HuH-7.5 (cell line): Measurements from ENCODE around the gene SERPINB6.
"Not testable (repeated sequence)": the region's sequence is repeated elsewhere in the genome, so short reads cannot be mapped to it uniquely, and the experiment has no call there.

Experiments used
- DNase-seq: peaks from one replicate; pipeline ENCODE4 v3.0.0; 2011; ENCODE audit warnings: low spot score

The SERPINB6 gene

GRCh38 chr6:2958776-2959175 lies 12.6 kb downstream of the SERPINB6 start:
- DNase-seq, result no peak

DNA sequence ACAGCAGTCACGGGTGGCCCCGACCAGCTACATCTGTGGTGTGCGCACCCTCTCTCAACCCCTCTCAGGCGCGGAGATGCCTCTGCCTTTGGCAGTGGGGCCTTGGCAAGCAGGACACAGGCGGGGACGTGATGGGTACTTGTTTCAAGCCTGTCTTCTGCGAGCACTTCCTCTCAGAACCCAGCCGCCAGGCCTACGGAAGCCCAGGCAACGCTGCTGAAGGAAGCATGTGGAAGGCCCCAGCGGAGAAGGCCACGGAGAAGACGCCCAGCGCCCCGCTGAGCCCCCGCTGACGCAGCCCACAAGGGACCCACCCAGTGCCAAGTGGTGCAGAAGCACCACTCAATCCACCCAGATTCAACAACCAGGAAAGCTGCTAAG lies 13.0 kb downstream of the SERPINB6 start:
- no peak for DNase-seq

DNA sequence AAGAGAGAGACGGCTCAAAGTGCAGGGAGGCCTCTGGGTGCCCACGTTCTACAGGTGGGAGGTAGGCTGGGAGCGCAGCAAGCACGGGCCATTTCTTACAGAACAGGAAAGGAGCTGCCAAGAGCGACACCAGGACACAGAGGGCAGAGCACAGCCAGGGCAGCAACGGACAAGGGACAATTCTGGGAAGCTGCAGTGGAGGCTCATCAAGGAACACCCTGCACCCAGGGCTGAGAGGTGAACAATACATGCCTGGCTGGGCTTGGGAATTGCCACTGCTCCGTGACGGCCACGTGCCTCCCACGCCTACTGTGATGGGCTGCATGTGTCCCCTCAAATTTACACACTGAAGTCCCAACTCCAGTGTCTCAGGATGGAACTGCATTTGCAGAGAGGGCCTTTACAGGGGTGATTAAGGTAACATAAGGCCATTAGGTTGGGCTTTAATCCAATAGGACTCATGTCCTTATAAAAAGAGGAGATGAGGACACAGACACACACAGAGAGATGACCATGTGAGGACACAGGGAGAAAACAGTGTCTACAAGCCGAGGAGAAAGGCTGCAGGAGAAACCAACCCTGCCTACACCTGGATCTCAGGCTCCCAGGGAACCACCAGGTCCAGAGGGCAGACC lies 13.6 kb downstream of the SERPINB6 start:
- no peak for DNase-seq

DNA sequence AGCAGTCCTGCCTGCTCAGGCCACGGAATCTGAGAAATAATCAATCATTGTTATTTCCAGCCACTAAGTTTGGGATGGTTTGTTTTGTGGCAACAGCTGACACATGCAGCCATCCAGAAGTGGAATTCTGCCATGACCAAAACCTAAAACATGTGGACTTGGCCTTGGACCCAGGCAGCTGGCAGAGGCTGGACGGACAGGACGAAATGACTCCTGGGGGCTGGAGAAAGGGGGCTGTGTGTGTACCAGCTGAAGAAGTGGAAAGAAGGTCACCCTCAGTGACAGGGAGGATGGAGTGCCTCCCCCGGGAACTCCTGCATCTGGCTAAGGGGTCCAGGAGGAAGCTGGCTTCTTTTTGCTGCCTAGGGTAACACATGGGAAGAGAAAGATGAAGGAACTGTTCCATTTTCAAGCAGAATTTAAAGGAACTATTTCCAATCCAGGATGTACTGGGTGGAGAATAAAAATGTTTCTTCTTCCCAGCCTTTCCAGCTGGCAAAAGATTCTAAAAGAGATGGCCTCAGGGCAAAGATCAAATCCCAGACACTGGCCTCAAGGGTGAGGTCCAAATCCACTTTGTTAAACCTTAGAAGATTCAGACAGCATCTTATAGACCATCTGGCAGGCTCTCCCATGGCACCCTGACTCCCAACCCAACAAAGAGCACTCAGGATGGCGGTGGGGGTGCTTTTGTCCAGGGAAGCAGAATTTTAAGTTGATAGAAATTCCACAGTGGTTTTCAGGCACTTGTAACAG lies 14.3 kb downstream of the SERPINB6 start:
- no peak for DNase-seq

GRCh38 chr6:2953098-2953497 lies 18.3 kb downstream of the SERPINB6 start:
- DNase-seq, result no peak

DNA sequence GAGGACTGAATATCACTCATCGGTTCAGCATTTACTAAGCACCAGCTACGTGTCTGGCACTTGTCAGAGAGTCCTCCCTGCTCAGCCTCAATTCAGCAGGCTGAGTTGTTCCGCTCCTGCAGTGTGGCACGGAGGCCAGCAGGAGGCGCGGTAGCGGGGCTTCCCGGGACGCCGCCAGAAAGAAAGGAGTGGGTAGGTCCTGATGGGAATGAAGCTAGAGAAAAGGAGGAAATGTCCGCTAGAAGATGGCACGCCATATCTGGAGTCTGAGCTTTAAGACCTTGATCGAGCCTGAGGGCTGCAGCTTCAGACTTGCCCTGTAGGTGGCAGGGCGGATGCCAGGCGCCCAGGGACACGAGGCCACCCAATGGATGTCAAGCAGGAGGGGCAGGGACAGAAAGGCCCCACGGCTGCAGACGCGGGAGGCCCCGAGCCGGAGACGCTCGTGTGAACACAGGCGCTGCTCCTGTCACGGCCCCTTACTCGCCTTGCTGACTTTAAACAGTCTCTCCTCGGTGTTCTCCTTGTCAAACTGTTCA lies 18.7 kb downstream of the SERPINB6 start:
- peak; percentile 46 for DNase-seq

- no peak for DNase-seq
Observed at GRCh38 chr6:2951728-2952127, 19.6 kb downstream of the SERPINB6 start.

- no peak for DNase-seq
Observed at GRCh38 chr6:2950713-2951112, 20.7 kb downstream of the SERPINB6 start.

DNA sequence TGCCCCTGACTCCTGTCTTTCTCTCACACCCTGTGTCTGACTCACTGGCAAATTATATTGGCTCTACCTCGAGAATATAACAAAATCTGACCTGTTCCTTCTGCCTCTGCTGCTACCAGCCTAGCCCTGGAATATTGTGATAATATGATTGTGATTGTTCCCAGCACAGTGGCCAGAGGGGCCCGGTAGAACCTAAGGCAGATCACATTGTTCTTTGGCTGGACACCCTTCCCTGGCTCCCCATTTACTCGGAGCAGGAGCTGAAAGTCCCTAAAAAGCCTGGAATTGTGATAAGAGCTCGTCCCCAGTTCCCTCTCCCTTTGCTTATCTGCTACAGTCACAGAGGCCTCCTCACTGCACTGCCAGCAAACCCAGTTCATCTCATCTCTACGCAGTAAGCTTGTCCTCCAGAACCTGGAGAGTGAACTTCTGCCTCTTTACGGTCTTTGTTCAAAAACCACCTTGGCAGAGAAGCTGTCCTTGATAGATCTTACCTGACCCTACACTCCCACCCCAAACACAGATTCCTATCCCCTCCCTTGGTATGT lies 21.8 kb downstream of the SERPINB6 start:
- no peak for DNase-seq

DNA sequence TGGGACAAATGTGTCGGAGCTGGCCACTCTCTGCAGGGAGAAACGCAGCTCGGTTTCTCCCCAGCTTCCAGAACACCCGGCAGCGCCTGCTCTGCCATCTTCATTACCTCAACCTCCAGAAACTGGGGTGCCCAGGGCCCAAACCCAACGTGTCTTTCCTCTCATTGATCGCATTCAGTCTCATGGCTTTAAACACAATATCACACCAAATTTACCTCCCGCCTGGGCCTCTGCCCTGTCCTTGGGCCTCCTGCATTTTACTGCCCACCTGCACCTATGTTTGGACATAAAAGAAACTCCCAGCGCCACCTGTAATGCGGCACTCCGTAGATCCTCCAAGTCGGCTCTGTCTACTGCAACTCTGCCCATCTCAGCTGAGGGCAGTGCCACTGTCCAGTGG lies 22.2 kb downstream of the SERPINB6 start:
- no peak for DNase-seq

- DNase-seq, result no peak
Observed at GRCh38 chr6:2948228-2949025, 22.9 kb downstream of the SERPINB6 start.

GRCh38 chr6:2947445-2947844 lies 23.9 kb downstream of the SERPINB6 start:
- no peak for DNase-seq

DNA sequence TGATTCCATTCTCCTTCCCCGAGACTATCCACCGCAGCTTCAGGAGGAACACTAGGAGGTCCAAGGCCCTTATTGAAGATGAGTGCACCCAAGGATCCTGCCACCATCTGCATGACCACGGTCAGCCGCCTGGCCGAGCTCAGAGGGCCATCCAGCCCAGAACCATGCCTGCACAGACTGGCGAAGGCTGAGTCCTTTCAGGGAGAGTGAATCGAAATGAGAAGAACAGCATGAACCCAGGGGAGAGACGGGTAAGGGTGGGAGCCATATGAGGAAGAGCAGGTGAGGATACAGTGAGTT lies 26.3 kb downstream of the SERPINB6 start:
- DNase-seq, result no peak

GRCh38 chr6:2944405-2945152 lies 26.8 kb downstream of the SERPINB6 start:
- no peak for DNase-seq

DNA sequence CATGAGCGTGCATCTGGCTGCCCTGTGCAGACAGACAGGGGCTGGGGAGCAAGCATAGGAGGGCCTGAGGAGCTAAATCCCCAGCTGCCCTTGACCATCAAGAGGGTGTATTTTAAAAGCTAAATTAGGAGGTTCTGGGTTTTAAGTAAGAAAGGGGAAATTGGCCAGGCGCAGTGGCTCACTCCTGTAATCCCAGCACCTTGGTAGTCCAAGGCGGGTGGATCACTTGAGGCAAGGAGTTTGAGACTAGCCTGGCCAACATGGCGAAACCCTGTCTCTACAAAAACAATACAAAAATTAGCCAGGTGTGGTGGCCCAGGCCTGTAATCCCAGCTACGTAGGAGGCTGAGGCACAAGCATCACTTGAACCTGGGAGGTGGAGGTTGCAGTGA lies 27.8 kb downstream of the SERPINB6 start:
- DNase-seq, result no peak

- no peak for DNase-seq
Observed at GRCh38 chr6:2942914-2943563, 28.3 kb downstream of the SERPINB6 start.

- DNase-seq, result not testable (repeated sequence)
Observed at GRCh38 chr6:2942116-2942515, 29.3 kb downstream of the SERPINB6 start.

GRCh38 chr6:2940851-2941250 lies 30.5 kb downstream of the SERPINB6 start:
- no peak for DNase-seq

- no peak for DNase-seq
Observed at GRCh38 chr6:2940010-2940850, 31.1 kb downstream of the SERPINB6 start.

GRCh38 chr6:2939315-2940009 lies 31.9 kb downstream of the SERPINB6 start:
- no peak for DNase-seq
